Mesothelial cell of epicardium (in vitro differentiated cells): Measurements from ENCODE around the gene CFAP43. TPM values are rescaled to one million over a fixed set of nuclear protein-coding genes. Genes with fewer than 3 reads are reported as not detected.

Source experiments
- DNase-seq, 2 experiments: peaks; one replicate each; pipeline ENCODE4 v3.0.0; 2021; ENCODE audit warnings: low spot score in 2 of 2; ENCODE audit not compliant: unreplicated experiment in 2 of 2
- H3K27ac Mint-ChIP-seq: 2 replicates; pipeline ENCODE4 v1.8.0; 2021; ENCODE audit warnings: mixed read lengths
- H3K27me3 Mint-ChIP-seq: 2 replicates; pipeline ENCODE4 v1.8.0; 2021; ENCODE audit warnings: low read depth, mixed read lengths
- H3K36me3 Mint-ChIP-seq: 2 replicates; pipeline ENCODE4 v1.8.0; 2021; ENCODE audit warnings: mixed read lengths
- H3K4me1 Mint-ChIP-seq: 2 replicates; pipeline ENCODE4 v1.8.0; 2021; ENCODE audit warnings: mixed read lengths
- H3K4me3 Mint-ChIP-seq: 2 replicates; pipeline ENCODE4 v1.8.0; 2021; ENCODE audit warnings: mild to moderate bottlenecking, moderate library complexity, mixed read lengths
- H3K9me3 Mint-ChIP-seq: 2 replicates; pipeline ENCODE4 v1.8.0; 2021; ENCODE audit warnings: mixed read lengths
- total RNA-seq: library from RNA; stranded (reverse); gene quantifications from 3 replicates; pipeline ENCODE4 v1.2.1, GENCODE V29; 2021
- TF ChIP-seq, protein P1 (sequence below): fragments of 200-600 bp; sonication (generic); IDR thresholded peaks from one replicate; pipeline ENCODE4 v1.5.0; 2021; ENCODE audit warnings: antibody characterized with exemption; ENCODE audit not compliant: unreplicated experiment

The CFAP43 gene
- total RNA-seq, 1 donor from 2014 or later = 2.1 TPM

DNA sequence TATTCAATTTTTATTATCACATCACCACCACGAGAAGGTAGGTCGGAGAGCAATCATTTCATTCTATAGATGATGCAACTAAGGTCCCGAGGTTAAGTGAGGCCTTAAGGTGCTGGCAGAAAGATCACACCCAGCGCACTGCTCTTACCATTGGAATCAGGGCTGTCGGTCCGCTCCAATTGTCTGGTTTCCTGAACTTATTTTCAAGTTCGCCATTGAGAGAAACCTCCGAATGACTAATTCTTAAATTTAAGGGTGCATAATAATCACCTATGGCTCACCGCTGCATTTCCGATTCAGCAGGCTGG is 36.2 kb upstream of the CFAP43 start:
- Mint-ChIP-seq H3K27ac (peak overlapping the region; percentile 92), H3K27me3 (no peaks in the 10 kb centered on the region)

DNA sequence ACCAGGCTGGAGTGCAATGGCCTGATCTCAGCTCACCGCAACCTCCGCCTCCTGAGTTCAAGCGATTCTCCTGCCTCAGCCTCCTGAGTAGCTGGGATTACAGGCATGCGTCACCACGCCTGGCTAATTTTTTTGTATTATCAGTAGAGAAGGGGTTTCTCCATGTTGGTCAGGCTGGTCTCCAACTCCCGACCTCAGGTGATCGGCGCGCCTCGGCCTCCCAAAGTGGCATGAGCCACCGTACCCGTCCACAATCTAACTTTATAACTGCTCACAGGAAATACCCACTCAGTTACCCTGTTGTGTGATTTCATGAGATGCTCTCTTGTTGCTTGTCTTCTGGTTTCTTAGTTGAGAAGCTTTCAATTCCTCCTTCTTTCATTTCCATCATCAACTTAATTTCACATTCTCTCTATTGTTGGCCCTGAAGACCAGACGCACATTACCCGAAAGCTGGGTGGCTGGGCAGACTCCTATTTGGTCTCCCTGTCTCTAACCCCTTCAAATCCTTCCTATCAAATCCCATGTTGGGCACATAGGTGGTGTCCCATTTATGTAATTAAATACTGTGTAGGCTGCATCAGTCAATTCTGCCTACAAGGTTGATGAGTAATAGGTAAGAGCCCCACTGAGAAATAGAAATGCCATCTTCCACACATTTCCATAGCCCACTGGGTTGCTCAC is 35.7 kb upstream of the CFAP43 start:
- Mint-ChIP-seq H3K27ac (peak overlapping the region; percentile 92), H3K36me3 (peaks cover 24% of the 10 kb centered on the region), H3K27me3 (no peaks in the 10 kb centered on the region), H3K4me3 (peak overlapping the region; percentile 88), H3K4me1 (peaks cover 14% of the 10 kb centered on the region), H3K9me3 (no peaks in the 10 kb centered on the region)
- TF ChIP-seq, protein P1, sequence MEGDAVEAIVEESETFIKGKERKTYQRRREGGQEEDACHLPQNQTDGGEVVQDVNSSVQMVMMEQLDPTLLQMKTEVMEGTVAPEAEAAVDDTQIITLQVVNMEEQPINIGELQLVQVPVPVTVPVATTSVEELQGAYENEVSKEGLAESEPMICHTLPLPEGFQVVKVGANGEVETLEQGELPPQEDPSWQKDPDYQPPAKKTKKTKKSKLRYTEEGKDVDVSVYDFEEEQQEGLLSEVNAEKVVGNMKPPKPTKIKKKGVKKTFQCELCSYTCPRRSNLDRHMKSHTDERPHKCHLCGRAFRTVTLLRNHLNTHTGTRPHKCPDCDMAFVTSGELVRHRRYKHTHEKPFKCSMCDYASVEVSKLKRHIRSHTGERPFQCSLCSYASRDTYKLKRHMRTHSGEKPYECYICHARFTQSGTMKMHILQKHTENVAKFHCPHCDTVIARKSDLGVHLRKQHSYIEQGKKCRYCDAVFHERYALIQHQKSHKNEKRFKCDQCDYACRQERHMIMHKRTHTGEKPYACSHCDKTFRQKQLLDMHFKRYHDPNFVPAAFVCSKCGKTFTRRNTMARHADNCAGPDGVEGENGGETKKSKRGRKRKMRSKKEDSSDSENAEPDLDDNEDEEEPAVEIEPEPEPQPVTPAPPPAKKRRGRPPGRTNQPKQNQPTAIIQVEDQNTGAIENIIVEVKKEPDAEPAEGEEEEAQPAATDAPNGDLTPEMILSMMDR = no peak
- no peak for DNase-seq

More for the DNA sequence above, 36.2 kb upstream of the CFAP43 start:
- H3K4me1 Mint-ChIP-seq = peaks cover 14% of the 10 kb centered on the region
- TF ChIP-seq, protein P1 = no peak
- H3K9me3 Mint-ChIP-seq = no peaks in the 10 kb centered on the region
- peaks cover 24% of the 10 kb centered on the region for H3K36me3 Mint-ChIP-seq
- H3K4me3 Mint-ChIP-seq = peak overlapping the region; percentile 88
- no peak for DNase-seq

DNA sequence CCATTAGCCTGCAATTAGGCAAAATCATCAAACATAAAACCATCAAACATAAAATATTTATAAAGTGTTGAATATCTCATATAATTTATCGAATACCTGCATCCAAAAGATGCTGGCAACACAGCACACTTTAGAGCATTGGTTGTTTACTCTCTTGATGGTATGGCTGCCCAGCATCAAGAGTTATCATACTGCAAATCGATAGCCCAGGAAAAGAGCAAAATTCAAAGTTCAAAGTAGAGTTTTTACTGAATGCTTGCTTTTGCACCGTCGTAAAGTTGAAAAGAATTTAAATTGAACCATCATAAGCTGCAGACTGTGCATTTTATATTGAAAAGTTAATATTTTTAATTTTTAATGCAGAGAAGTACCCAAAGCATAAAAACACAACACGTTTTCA is 32.6 kb upstream of the CFAP43 start:
- TF ChIP-seq, protein P1 = no peak
- Mint-ChIP-seq H3K27me3 (no peaks in the 10 kb centered on the region), H3K27ac (no peak overlapping the region), H3K9me3 (no peaks in the 10 kb centered on the region), H3K36me3 (peaks cover 36% of the 10 kb centered on the region), H3K4me3 (no peak overlapping the region), H3K4me1 (peaks cover 19% of the 10 kb centered on the region)
- no peak for DNase-seq

DNA sequence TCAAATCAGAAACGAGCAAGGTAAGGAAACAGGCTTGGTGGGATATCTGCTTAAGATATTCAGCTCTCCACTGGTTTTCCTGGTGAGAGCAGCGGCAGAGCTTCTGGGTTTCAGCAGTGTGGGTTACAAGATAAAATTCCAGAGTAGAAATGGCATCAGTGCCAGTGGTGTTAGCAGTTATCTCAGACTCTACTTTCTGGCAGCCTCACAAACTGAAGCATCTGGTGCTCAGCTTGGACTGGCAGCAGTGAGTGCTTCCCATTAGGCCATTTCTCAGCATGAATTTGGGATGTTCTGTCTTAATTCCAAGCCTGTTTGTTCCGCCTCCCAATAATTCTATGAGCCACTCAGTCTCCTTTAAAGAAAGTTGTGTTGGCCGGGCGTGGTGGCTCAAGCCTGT is 29.9 kb upstream of the CFAP43 start:
- Mint-ChIP-seq H3K4me3 (no peak overlapping the region), H3K27me3 (no peaks in the 10 kb centered on the region), H3K4me1 (peaks cover 8% of the 10 kb centered on the region), H3K9me3 (no peaks in the 10 kb centered on the region), H3K36me3 (peaks cover 47% of the 10 kb centered on the region), H3K27ac (no peak overlapping the region)
- no peak for DNase-seq
- TF ChIP-seq, protein P1 = no peak

DNA sequence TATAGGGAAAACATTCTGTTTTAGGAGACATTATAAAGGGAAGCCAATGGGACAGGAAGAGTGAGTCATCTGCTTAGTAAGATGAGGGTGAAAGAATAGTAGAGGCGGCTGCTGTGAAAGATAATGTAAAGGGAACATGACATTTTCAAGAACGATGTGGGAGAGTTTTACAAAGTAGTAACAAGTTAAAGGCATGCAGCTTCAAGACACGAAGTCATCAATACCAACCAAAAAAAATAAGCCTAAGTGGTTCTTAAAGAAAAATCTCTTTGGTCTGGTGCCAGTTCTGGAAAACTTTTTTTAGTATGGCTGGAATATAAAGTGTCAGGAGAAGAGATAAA is 28.6 kb upstream of the CFAP43 start:
- peak overlapping the region; percentile 44 for H3K27ac Mint-ChIP-seq
- peaks cover 39% of the 10 kb centered on the region for H3K36me3 Mint-ChIP-seq
- TF ChIP-seq, protein P1 = no peak
- H3K9me3 Mint-ChIP-seq = no peaks in the 10 kb centered on the region
- no peak for DNase-seq
- H3K27me3 Mint-ChIP-seq = no peaks in the 10 kb centered on the region
- H3K4me1 Mint-ChIP-seq = peaks cover 17% of the 10 kb centered on the region
- H3K4me3 Mint-ChIP-seq = no peak overlapping the region
